ENCODE data around the gene CGGBP1.

Gene CGGBP1, protein sequence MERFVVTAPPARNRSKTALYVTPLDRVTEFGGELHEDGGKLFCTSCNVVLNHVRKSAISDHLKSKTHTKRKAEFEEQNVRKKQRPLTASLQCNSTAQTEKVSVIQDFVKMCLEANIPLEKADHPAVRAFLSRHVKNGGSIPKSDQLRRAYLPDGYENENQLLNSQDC

DNA sequence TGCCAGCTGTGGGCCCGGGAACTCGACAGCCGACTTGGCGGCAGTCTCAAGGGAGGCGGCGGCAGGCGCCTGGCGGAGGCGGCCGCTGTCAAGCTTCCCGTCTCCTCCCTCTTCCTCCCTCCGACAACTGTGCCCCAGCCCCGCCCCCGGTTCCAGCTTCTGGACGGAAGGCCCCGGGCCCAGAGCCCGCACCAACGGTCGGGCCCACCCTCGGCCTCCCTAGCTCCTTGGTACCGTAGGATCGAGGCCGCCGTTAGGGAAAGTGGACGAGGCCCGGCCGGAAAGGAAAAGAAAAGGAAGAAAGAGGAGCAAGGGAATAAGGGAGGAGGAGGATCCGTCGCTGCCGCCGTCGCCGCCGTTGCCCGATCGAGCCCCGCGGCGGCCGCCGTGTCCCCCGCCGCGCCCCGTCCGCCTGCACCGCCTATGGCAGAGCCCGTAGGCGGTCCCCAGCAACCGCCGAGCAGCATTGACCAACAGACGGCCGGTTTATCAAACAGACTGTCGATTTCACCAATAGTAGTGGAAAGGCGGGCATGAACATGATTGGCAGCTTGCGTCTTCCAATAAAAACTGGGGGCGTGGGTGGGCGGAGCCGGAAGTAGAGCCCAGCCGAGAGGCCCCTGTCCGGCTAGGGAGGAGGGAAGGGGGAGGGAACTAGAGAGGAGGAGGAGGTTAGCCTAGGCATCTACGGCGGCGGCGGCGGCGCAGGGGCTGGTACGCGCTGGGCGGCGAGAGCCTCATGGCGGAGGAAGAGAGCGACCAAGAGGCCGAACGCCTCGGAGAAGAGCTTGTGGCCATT is at the start of gene CGGBP1, which contains the start of gene ZNF654:
TSS of gene CGGBP1 (minus strand) at position 425 of the 799 bp plus-strand sequence. CDS start 3,029 bp downstream, outside the sequence.
TSS of gene ZNF654 (plus strand) at position 675 of the 799 bp plus-strand sequence. CDS start at position 740, 65 bp downstream.
- DNase-seq = peak; percentile 99

DNA sequence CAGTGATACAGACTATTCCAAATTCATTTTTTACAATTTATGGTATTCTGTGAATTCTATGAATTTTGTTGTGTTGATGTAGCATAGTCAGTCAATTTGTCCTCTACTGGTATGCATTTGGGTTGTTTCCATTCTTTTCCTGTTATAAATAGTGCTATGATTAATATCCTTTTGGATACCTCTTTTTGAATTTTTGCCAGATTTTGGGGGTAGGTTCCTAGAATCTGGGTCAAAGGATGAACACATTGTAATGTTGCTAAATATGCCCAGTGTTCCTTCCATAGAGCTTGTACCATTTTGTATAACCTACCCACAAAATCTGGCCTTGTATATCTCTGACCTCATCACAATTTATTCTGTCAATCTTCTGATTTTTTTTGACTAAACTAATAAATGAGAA is 46.5 kb upstream of the CGGBP1 start:
- no peak for DNase-seq

DNA sequence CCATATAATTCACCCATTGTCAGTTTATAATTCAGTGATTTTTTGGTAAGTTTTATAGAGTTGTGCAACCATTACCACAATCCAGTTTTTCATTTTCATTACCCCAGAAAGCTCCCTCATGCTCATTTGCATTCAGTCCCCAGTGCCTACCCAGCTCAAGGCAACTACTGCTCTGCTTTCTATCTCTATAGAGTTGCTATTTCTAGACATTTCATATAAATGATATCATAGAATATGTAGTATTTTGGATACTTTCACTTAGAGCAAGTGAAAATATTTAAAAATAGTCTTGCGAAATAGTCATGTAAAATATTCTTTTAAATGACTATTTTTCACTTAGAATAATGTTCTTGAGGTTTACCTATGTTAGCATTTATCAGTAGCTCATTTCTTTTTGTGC is 42.3 kb upstream of the CGGBP1 start:
- no peak for DNase-seq

DNA sequence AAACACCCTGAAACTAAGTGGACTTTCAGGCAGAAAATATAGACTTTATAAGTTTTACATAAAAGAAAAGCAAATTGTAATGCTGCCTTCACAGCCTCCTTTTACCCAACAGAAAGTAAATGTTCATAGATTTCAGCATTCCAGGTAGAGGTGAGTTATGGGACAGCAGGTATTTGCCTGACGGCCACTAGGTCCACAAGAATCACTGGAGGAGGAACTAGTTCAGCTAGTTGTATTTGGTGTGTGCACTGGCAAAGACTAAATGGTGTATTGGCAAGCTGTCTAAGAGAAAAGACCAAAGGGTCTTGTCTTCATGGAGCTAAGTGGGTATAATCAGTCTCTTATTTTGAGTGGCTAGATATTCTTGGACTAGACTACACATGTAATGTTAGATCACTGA is 34.5 kb upstream of the CGGBP1 start:
- DNase-seq = no peak

DNA sequence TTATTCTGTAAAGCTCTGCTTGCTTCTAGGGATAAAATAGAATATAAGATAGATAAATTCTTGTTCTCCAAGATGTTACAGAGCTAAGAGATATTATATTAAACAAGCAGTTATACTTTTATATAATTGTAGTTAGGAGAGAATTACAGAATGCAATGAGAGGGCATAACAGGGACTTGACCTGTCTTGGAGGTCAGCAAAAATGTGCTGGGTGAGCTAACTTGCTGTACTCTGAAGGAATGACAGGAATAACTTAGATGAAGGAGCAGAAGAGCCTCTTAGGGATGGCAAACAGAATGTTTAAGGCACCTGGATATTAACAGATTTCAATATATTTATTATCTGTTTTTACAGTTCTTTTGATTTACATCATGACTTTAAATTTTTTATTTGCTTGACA is 33.5 kb upstream of the CGGBP1 start:
- DNase-seq = no peak

DNA sequence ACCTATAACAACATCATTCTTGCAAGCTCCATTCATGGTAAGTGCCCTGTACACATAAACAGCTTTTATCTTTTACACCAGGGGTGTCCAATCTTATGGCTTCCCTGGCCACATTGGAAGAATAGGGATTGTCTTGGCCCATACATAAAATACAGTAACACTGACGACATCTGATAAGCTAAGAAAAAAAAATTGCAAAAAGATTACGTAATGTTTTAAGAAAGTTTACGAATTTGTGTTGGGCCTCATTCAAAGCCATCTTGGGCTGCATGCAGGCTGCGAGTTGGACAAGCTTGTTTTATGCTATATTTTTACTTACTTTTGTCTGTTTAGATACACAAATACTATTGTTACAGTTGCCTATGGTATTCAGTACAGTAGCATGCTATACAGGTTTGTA is 31.9 kb upstream of the CGGBP1 start:
- no peak for DNase-seq

DNA sequence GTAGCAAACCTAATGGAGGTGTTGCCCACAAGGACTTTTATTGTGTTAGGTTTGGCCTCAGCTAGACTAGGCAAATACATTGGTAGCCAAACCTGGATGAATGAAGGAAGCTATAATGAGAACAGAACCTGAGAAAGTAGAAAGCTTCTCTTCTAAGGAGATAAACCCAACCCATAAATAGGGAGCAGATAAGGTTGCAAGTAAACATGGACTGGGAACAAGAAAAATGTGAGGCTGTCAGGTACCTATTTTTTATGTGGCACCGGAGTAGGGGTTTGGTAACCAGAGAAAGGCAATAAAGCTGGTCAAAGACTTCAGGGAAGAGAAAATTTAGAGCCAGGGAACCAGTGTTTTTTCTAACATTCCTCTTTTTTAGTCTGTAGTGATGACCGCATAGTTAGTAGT is 25.3 kb upstream of the CGGBP1 start:
- DNase-seq = no peak

DNA sequence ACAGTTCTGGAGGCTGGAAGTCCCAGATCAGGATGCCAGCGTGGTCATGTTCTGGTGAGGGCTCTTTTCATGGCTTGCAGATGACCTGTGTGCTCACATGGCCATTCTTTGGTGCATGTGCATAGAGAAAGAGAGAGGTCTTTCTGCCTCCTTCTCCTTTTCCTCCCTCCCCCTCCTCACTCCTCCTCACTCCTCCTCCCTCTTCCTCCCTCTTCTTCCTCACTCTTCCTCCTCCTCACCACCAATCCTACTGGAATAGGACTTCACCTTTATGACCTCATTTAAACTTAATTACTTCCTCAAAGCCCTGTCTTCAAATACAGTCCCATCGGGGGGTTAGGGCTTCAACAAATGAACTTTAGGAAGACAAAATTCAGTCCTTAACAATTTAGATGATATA is 24.0 kb upstream of the CGGBP1 start:
- no peak for DNase-seq

DNA sequence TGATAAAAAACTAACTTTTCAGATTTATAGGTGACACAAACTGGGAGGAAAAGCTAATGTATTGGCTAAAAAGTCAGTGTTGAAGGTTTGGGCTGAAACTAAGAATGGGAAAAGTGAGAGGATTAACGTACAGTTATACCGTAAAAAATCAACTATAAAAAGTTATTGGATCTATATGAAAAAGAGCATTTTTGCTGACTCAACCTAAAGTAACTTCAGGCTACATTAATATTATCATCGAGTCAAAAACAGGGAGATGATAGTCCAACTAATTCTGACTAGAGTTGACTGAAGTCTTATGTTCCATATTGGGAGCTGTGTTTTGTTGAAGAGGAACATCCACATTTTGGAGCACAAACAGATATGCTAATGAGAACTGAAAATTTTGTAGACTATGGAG is 20.1 kb upstream of the CGGBP1 start:
- DNase-seq = no peak

DNA sequence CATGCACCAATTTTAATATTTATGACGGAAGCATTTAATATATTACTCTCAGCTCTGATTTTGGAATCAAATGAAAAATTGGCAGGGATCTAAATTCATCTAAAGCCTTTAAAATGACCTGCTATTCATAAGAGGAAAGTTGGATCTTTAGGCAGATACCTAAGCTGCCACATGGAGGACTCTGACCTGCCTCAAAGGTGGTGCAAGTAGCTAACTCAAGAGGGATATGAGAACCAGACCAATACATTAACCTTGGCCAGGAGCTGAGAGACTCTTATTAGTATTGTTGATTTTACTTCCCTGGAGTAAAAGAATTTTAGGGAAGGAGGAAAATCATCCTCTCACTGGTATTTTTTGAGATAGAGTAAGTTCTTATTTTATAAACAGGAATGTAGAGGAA is 17.9 kb upstream of the CGGBP1 start:
- no peak for DNase-seq

DNA sequence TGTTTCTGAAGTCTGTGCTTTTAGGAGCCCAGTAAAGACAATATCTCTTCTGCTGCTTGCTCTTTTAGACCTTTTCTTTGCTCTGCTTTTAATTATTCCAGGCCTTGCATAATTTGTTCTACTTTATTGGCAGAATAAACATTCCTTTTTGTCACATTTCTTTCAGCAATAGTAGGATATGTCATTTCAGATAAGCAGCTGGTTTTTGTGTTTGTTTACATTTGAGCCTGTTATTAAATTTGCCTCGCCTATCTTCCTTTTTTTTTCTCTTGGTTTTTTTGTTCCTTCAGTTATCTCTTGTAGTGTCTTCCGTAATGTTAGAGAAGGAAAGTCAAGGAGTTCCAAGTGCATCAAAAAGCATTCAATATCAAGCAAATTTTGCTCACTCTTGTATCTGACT is 16.7 kb upstream of the CGGBP1 start:
- no peak for DNase-seq

DNA sequence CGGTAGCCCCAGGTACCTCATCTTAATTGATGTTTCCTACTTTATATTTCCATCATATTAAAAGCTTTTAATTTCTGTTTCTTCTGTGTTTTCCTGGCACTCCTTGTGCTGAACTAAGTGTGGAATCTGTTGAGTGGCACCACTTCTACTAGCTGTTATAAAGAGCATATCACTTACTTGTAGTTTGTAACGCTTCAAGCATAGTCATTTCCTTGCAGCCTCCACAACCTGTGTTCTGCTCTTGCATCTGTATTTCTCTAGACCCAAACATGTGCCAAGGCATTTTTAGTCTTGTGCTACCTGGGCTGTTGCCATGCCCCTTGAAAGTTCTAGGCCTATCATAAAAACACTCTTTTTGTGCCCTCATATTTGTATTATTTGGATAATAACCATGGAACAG is 16.3 kb upstream of the CGGBP1 start:
- DNase-seq = no peak

DNA sequence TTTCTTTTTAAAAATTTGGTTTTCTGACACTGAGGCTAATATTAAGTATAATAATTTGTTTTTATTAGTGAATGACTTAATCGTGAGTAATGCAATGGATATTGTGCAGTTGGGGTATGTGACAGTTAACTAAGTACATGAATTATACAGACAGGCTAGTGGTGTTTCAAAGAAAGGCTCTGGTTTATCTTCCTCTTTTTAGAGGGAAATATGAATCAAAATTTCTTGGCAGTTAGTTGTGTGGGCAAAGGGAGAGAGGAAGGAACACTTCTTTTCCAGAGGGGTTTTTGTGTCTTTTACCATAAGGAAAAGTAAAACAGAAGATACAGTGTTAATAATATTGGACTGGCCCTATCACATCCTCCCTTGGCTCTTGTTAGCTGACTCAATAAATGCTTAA is 2.9 kb upstream of the CGGBP1 start:
- DNase-seq = no peak

DNA sequence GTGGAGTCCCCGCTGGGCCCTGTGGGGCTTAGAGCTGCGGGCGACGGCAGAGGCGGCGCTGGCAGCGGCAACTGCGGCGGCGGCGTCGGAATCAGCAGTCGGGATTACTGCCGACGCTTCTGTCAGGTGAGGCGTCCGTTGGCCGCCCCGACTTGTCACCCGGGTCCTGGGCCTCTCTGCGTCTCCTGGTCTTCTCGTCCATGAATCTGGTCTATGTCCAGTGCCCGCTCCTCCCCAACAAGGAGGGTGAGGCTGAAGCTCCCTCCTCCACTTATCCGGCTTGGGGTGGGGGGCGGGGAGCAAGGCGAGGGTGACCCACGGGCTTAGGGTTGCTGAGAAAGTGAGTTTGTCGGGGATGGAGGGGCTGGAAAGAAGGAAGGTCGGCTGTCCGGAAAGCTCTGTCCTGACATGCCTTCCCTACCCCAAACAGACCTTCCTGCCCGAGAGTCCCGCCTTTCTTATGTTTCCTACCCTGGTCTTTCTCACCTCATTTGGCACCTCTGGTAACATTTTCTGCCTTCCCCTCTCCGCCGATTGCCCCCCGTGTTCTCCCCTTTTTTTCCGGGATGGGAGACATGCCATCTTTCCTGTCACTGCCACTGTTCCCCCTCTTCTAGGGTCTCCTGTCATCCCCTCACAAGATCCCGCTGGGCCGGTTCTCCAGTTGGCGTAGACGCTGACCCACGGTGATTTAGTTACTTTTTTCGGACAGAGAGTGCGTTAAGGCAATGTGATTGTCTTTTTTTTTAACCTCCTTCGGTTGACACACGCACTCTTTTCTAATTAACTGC is 770 bp upstream of the CGGBP1 start:
- no peak for DNase-seq

DNA sequence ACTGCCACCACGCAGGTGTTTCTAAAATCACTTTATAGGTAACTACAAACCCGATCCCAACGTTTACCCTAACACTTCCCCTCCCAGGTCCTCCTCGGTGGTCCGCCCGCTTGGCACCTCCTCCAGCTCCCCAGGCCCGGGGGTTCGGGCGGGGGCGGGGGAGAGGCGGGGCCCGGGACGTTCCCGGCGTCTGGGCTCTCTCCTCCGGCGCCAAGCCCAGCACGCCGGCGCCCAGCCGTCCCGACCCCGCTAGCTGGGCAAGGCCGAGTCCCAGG is 562 bp downstream of the CGGBP1 start:
- DNase-seq = no peak

DNA sequence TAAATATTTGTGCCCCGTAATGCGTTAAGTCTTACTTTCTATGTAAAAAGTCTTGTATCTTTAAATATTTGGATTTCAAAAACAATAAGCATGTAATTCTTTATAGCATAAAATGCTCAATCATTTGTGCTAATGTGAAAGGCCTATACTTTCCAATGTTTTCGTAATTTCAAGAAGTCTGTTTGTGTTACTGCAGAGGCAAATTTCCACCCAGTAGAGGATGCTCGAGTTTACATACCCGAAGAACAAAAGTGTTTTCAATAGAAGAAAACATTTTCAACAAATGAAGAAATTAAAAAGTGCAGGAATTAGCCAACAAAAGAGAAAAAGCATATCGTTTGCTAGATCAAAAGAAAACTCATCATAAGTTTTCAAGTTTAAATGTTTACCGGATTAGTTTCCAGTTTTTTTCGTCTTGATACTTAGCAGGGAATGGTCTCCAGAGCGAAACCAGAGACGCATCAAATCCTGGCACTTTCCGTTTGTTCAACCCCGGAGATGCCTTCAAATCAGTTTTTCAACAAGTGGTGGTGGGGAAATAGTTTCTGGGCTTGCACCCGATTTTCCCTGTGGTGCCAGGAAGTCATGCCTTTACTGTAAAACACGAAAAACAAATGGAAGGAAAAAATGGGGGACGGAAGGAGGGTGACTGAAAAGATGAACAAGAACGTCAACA is 1.0 kb downstream of the CGGBP1 start:
- DNase-seq = peak; percentile 21

DNA sequence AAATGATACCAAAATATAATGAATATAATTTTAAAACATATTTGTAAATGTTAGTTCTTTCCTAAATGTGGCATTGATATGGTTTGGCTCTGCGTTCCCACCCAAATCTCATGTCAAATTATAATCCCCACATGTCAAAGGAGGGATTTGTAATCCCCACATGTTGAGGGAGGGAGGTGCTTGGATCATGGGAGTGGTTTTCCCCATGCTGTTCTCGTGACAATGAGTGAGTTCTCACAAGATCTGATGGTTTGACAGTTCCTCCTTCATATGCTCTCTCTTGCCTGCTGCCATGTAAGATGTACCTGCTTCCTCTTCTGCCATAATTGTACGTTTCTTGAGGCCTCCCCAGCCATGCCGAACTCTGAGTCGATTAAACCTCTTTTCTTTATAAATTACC is 12.0 kb downstream of the CGGBP1 start:
- DNase-seq = no peak

DNA sequence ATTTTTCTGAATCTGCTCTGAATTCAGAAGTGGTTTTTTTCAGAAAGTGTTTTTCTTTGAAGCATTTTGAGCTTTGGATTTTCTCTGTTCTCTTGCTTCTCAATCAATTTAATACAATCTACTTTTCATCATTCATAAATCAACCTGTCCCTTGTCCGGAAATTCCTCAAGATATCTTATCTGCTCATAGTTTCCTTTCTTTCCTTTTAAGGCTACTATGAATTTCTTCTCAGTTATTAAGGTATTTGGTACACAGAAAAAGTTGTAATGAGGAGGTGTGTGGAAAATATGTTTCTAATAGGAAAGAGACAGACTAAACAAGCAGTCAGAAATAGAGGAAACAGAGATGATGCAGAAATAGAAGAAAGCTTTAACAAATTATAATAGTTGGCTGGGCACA is 14.4 kb downstream of the CGGBP1 start:
- no peak for DNase-seq

DNA sequence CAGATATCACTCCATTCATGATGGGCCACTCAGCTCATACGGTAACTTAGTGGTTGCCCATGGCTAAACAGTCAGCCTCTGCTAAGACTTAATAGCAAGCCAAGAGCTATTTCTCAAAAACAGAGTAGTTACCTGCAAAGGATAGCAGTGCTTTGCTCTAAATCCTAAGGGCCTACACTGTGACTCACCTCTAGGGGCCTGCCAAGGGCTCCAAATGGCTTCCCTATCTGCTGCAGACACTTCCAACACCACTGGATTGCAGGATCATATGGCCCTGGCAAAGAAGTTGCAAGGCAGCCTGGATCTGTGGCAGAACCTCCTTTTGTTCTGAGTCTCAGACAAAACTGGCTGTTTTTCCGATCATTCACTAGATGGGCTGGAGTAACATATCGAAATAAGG is 17.8 kb downstream of the CGGBP1 start:
- DNase-seq = no peak

DNA sequence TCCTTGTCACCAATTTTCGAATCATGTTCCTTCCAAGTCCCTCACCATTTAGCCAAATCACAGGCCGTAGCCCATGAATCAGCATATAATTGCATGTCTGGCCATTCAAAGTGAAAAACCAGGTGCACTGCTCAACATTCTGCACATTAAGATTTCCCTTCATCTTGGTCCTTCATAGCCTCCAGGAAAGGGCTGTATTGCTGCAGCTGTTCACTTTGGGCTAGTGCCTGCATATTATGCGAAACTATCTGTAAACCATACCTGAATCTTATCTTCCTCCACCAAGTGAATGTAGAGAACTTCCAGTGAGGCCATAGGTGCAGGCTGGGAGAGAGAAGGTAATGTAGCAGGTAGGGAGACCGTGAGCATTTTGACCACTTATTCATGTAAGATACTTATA is 18.3 kb downstream of the CGGBP1 start:
- DNase-seq = no peak

DNA sequence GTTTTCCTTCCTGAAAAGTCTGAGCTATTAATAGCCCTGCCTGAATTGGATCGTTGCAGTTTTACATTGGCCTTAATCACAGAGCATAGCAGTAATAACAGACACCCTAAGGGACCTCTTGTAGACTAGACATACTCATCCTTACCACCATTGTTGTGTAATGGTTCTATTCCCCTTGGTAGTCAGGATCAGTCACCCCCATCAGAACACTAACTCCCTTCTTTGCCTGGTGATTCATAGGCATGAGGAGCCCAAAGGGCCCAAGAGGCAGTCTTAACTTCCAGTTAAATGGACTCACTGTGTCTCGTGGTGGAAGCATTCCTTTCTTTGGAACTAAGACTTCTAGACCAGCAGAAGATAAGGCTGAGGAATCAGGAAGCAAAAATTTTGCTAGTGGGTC is 20.2 kb downstream of the CGGBP1 start:
- DNase-seq = no peak

DNA sequence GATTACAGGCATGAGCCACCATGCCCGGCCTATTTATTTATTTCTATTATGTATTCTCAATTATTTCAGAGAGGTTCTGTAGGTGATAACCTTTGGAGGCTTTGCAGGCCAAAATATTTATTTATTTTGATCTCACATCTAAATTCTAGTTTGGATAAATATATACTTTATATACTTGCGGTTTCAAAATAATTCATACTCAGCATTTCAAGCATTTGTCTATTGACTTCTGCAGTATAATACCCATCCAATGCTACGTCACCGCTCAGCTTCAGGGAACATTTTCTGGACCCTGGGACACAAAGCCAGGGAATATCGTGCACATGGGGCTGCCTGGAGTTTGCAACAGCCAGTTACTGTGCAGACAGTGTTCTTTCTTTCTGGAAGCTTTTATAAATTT is 22.6 kb downstream of the CGGBP1 start:
- DNase-seq = no peak

DNA sequence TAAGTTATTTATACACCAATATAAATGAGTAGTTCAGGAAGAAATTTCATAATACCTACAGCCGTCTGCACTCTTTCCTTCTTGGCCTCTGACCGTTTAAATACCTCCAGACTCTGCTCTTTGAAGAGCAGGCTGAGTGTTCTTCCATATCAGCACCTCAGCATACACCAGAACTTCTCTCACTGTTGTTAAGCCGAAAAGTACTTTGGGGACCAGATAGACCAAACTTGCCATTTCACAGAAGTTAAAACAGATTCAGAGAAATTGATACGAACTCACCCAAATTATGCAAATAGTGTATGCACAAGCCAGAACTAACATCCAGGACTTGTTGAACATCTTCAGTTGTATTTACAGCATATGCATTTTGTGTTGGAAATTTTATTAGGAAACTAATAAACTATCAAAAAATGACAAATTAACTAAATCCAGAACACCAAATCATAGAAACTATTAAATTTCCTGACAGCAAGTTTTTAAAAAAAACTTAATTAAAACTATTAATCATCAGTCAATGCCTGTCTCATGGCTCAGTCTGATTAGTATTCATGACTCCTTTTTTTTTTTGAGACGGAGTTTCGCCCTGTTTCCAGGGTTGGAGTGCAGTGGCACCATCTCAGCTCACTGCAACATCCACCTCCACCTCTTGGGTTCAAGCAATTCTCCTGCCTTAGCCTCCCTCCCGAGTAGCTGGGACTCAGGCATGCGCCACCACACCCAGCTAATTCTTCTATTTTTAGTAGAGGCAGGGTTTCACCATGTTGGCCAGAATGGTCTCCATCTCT is 24.1 kb downstream of the CGGBP1 start:
- DNase-seq = no peak

All from CD4-positive, alpha-beta T cell treated with Interleukin-4 for 4 hours (primary cell).